ENCODE results near the gene MED13. TPM values are rescaled to one million over a fixed set of nuclear protein-coding genes. Genes with fewer than 3 reads are reported as not detected.

Gene MED13, protein sequence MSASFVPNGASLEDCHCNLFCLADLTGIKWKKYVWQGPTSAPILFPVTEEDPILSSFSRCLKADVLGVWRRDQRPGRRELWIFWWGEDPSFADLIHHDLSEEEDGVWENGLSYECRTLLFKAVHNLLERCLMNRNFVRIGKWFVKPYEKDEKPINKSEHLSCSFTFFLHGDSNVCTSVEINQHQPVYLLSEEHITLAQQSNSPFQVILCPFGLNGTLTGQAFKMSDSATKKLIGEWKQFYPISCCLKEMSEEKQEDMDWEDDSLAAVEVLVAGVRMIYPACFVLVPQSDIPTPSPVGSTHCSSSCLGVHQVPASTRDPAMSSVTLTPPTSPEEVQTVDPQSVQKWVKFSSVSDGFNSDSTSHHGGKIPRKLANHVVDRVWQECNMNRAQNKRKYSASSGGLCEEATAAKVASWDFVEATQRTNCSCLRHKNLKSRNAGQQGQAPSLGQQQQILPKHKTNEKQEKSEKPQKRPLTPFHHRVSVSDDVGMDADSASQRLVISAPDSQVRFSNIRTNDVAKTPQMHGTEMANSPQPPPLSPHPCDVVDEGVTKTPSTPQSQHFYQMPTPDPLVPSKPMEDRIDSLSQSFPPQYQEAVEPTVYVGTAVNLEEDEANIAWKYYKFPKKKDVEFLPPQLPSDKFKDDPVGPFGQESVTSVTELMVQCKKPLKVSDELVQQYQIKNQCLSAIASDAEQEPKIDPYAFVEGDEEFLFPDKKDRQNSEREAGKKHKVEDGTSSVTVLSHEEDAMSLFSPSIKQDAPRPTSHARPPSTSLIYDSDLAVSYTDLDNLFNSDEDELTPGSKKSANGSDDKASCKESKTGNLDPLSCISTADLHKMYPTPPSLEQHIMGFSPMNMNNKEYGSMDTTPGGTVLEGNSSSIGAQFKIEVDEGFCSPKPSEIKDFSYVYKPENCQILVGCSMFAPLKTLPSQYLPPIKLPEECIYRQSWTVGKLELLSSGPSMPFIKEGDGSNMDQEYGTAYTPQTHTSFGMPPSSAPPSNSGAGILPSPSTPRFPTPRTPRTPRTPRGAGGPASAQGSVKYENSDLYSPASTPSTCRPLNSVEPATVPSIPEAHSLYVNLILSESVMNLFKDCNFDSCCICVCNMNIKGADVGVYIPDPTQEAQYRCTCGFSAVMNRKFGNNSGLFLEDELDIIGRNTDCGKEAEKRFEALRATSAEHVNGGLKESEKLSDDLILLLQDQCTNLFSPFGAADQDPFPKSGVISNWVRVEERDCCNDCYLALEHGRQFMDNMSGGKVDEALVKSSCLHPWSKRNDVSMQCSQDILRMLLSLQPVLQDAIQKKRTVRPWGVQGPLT (N-terminal part only)
- 10 to 100 TPM in 11 of 12 donors, not detected in 1; 23.6 to 37.3 (median 32.4) TPM for polyA plus RNA-seq (ENCODE audit: insufficient read length in 12 of 12)
- long read RNA-seq, donor 1, result 0 reads
- long read RNA-seq, donor 2, result 0 reads
- long read RNA-seq, donor 3, result 0 reads
- long read RNA-seq, donor 4, result 0 reads
- long read RNA-seq, donor 5, partial matches to known transcripts, result 5 of 5 reads
- long read RNA-seq, donor 5, other reads (novel, unspliced or antisense), result 0 of 5 reads
- long read RNA-seq, donor 6, result 0 reads
- long read RNA-seq, donor 7, result 0 reads
- long read RNA-seq, donor 8, full-length matches to known transcripts, result 1 of 8 reads
- long read RNA-seq, donor 8, partial matches to known transcripts, result 7 of 8 reads
- long read RNA-seq, donor 8, other reads (novel, unspliced or antisense), result 0 of 8 reads
- long read RNA-seq, donor 9, partial matches to known transcripts, result 0 of 1 reads
- long read RNA-seq, donor 9, other reads (novel, unspliced or antisense), result 0 of 1 reads
- long read RNA-seq, donor 10, partial matches to known transcripts, result 0 of 1 reads
- long read RNA-seq, donor 10, other reads (novel, unspliced or antisense), result 0 of 1 reads
- long read RNA-seq, donor 11, result 0 reads

- peak; percentile 39 for DNase-seq
These were observed at the start of gene MED13 for GRCh38 chr17:62064791-62065563. Gene MED13, minus strand, starts transcription at chr17:62065278. Its CDS starts 73 bp downstream, at chr17:62065205.

- no peak for DNase-seq
These were observed 47.2 kb upstream of the MED13 start for GRCh38 chr17:62112229-62112628.

DNA sequence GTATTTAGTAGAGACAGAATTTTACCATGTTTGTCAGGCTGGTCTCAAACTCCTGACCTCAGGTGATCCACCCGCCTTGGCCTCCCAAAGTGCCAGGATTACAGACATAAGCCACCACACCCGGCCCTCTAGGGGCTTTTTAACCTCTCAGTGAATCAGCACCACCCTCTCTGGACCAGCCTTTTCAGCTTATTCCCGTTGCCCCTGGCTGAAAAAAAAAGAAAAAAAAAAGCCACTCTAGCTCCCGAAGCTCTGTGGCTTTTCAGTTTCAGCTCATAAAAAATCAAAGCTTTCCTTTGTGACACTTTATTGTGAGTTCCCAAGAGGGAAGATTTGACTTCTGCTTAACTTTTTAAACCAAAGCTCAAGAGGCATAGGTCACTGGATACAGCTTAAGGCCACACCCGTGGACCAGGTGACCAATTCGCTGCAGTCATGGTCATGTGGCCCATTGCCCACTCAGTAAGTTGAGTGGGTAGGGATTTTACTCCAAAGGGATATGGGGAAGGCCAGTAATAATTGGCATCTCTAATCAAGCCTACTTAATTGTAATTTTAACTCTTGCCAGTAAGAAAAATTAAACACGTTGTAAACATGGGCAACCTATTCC, 46.6 kb upstream of the MED13 start:
- no peak for DNase-seq

GRCh38 chr17:62110923-62111484, 45.9 kb upstream of the MED13 start:
- DNase-seq, result no peak

- no peak for DNase-seq
These were observed 44.8 kb upstream of the MED13 start for GRCh38 chr17:62109924-62110323.

DNA sequence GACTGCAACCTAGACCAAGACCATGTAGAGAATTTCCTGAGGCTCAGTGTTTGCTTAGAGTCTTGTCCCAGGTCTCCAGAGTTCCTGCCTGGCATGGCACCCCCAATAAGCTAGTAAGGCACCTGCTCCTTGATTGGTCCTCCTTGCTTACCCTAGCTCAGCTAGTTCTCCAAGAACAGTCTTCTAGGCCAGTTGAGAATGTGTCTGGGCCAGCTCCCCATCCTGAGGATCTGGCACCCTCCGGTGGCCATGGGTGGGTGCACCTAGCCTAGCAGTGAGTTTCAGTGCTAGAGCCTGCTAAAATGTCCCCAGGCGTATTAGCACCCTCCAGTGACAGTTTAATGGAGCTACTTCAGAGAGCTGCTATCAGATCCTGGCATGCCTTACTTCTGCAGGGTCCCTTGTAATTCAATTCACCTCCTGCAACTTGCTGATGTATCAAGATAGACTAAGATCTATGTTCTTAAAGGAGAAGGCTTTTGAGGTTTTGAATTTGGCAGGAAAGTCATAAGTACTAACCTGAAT, 44.4 kb upstream of the MED13 start:
- no peak for DNase-seq

- no peak for DNase-seq
These were observed 40.8 kb upstream of the MED13 start for GRCh38 chr17:62105861-62106260.

- DNase-seq, result no peak
These were observed 40.3 kb upstream of the MED13 start for GRCh38 chr17:62105357-62105756.

- no peak for DNase-seq
These were observed 36.4 kb upstream of the MED13 start for GRCh38 chr17:62101515-62101914.

DNA sequence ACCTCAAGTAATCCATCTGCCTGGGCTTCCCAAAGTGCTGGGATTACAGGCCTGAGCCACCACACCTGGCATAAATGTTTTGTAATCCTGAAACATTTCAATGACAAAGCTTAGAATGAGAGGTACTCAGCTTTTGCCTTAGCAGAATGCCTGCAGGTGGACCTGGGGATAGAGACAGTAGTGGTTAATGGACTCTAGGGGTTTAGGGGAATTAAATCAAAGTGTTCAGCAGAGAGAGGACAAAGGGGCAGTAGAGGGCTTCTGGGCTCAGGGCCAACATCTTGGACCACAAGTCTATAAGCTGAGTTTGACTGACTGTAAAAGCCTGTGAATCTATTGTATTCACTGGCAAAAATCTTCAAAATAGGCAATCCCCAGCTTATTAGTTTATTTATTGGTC, 36.0 kb upstream of the MED13 start:
- no peak for DNase-seq

DNA sequence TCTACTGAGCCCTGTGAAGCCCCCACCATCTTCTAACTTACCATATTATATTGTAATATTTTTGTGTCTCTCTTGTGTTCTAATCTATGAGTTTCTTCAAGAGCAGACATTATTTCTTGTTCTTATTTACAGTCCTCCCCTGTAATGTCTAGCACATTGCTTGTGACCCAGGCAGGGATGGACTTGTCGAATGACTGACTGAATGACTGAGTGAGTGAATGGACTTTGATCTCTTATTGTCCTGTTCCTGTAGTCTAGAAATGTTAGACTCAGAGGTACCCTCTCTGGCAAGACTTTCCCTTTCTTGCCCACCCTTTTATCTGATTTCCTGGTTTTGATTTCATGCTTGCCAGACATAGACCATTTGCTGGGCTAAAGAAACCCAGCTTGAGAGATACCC, 35.0 kb upstream of the MED13 start:
- DNase-seq, result no peak

- DNase-seq, result no peak
These were observed 34.5 kb upstream of the MED13 start for GRCh38 chr17:62099532-62099931.

GRCh38 chr17:62098623-62099231, 33.6 kb upstream of the MED13 start:
- DNase-seq, result no peak

DNA sequence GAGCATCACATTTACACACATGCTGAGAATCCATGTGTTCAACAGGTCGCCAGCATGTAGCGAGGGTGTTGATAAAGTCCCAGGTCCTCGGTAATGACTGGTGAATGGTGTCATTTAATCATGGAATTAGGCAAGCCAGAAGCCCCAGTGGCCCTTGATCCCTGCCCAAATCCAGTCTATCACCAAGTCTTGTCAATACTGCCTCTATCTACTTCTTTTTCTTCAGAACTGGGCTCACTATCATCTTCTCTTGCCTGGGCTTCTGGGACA, 31.3 kb upstream of the MED13 start:
- no peak for DNase-seq

GRCh38 chr17:62094175-62094574, 29.1 kb upstream of the MED13 start:
- no peak for DNase-seq

- DNase-seq, result no peak
These were observed 28.4 kb upstream of the MED13 start for GRCh38 chr17:62093188-62094155.

DNA sequence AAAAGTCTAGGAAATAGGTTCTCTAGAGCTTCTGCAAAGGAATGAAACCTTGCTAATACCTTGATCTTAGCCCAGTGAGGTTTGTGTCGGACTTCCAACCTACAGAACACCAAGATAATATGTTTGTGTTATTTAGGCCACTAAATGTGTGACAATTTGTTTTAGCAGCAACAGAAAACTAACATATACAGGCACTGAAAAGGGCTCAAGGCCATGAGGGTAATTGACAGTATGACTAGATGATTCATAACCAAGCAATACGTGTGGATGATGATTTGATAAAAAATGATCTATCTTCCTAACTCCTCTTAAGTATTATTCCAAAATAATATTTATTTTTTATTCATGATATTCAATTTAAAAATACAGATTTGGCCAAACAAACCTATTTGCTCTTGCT, 27.7 kb upstream of the MED13 start:
- no peak for DNase-seq

Data from muscle of arm (tissue), 14 donors.